ENCODE measurements around the gene ZNF418.

Gene ZNF418

GRCh38 chr19:57934820-57935665 is at the start of gene ZNF418:
Gene ZNF418, minus strand, starts transcription at chr19:57935402. Its CDS starts 1,580 bp downstream, at chr19:57933822.
- peak within 1 kb of the TSS; percentile 46 for H3K27ac ChIP-seq (ENCODE audit: low read depth, low read length)
- no peaks in the 10 kb centered on the region for H3K27me3 ChIP-seq (ENCODE audit: control insufficient read depth, insufficient read depth, low read length)
- H3K4me3 ChIP-seq (ENCODE audit: low read depth, low read length): peak within 1 kb of the TSS; percentile 83
- peaks cover 36% of the 10 kb centered on the region for H3K36me3 ChIP-seq (ENCODE audit: control insufficient read depth, insufficient read depth, low read length)
- H3K4me1 ChIP-seq (ENCODE audit: control insufficient read depth, insufficient read depth, low read length): no peaks in the 10 kb centered on the region
- H3K9me3 ChIP-seq (ENCODE audit: control insufficient read depth, insufficient read depth, low read depth, low read length): peaks cover 26% of the 10 kb centered on the region
- peak within 1 kb of the TSS; percentile 89 for H3K9ac ChIP-seq (ENCODE audit: low read length)

- no peak overlapping the region for H3K4me3 ChIP-seq (ENCODE audit: low read depth, low read length)
- no peaks in the 10 kb centered on the region for H3K4me1 ChIP-seq (ENCODE audit: control insufficient read depth, insufficient read depth, low read length)
- peaks cover 96% of the 10 kb centered on the region for H3K9me3 ChIP-seq (ENCODE audit: control insufficient read depth, insufficient read depth, low read depth, low read length)
- H3K9ac ChIP-seq (ENCODE audit: low read length): no peak overlapping the region
- H3K27me3 ChIP-seq (ENCODE audit: control insufficient read depth, insufficient read depth, low read length): no peaks in the 10 kb centered on the region
- no peak overlapping the region for H3K27ac ChIP-seq (ENCODE audit: low read depth, low read length)
- H3K36me3 ChIP-seq (ENCODE audit: control insufficient read depth, insufficient read depth, low read length): peaks cover 70% of the 10 kb centered on the region
Observed at GRCh38 chr19:57978586-57979289, 43.5 kb upstream of the ZNF418 start.

DNA sequence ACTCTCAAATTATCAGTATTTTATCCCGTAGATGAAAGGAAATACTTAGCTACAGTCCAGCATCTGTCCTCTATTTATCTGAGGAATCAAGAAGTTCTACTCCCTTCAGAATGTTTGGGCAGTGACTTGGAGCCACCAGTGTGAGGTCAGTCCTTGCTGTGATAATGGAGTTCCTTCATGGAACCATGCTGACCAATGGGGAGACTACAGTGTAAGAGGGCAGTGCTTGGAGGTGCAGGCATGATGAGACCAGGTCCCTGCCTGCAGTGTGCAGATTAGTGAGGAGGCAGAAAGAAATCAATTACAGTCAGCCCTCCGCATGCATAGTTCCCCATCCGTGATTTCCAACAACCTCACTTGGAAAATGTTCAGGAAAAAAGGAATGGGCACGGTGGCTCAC is 39.2 kb upstream of the ZNF418 start, which contains the start of gene C19orf18:
Gene C19orf18 (minus strand): TSS at position 101 of the 400 bp plus-strand sequence. CDS start 102 bp downstream, outside the sequence.
- Histone ChIP-seq H3K27ac (ENCODE audit: low read depth, low read length) (no peak within 1 kb of the TSS), H3K4me1 (ENCODE audit: control insufficient read depth, insufficient read depth, low read length) (no peaks in the 10 kb centered on the region), H3K4me3 (ENCODE audit: low read depth, low read length) (no peak within 1 kb of the TSS), H3K9me3 (ENCODE audit: control insufficient read depth, insufficient read depth, low read depth, low read length) (peaks cover 94% of the 10 kb centered on the region), H3K9ac (ENCODE audit: low read length) (no peak within 1 kb of the TSS), H3K27me3 (ENCODE audit: control insufficient read depth, insufficient read depth, low read length) (no peaks in the 10 kb centered on the region), H3K36me3 (ENCODE audit: control insufficient read depth, insufficient read depth, low read length) (peaks cover 29% of the 10 kb centered on the region)

DNA sequence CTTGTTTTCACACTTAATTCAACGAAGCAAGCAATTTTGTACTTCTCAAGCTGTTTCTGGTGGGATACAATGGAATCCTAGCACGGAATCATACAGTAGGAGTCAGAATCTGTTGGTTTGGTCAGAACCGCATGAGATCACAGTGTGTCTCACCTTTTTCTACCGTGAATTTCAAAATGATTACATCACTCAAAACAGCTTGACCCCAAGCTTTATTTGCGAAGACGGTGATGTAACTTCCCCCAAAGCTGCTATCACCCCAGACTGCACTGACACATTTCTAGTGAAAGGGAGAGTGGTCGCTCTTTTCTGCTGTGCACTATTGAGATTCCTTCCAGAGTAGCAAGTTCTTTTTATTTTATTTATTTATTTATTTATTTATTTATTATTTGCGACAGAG is 29.6 kb upstream of the ZNF418 start:
- Histone ChIP-seq H3K9me3 (ENCODE audit: control insufficient read depth, insufficient read depth, low read depth, low read length) (peaks cover 56% of the 10 kb centered on the region), H3K27ac (ENCODE audit: low read depth, low read length) (no peak overlapping the region), H3K36me3 (ENCODE audit: control insufficient read depth, insufficient read depth, low read length) (no peaks in the 10 kb centered on the region), H3K4me1 (ENCODE audit: control insufficient read depth, insufficient read depth, low read length) (no peaks in the 10 kb centered on the region), H3K27me3 (ENCODE audit: control insufficient read depth, insufficient read depth, low read length) (no peaks in the 10 kb centered on the region), H3K4me3 (ENCODE audit: low read depth, low read length) (no peak overlapping the region), H3K9ac (ENCODE audit: low read length) (no peak overlapping the region)

DNA sequence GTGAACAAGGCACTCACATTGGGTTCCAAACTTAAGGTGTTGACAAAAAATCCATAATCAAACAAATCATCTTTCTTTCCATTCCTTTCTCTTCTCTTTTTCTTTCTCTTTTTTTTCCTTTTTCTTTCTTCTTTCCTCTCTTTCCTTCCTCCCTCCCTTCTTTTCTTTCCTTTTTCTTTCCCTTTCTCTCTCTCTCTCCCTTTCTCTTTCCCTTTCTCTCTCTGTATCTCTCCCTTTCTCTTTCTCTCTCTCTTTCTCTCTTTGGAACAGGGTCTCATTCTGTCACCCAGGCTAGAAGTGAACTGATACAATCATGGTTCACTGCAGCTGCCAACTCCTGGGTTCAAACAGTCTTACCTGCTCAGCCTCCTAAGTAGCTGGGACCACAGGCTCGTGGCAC is 26.6 kb upstream of the ZNF418 start:
- Histone ChIP-seq H3K4me3 (ENCODE audit: low read depth, low read length) (no peak overlapping the region), H3K27me3 (ENCODE audit: control insufficient read depth, insufficient read depth, low read length) (no peaks in the 10 kb centered on the region), H3K36me3 (ENCODE audit: control insufficient read depth, insufficient read depth, low read length) (no peaks in the 10 kb centered on the region), H3K9me3 (ENCODE audit: control insufficient read depth, insufficient read depth, low read depth, low read length) (peaks cover 52% of the 10 kb centered on the region), H3K9ac (ENCODE audit: low read length) (no peak overlapping the region), H3K27ac (ENCODE audit: low read depth, low read length) (no peak overlapping the region), H3K4me1 (ENCODE audit: control insufficient read depth, insufficient read depth, low read length) (no peaks in the 10 kb centered on the region)

GRCh38 chr19:57954996-57955395 is 19.8 kb upstream of the ZNF418 start:
- H3K27ac ChIP-seq (ENCODE audit: low read depth, low read length): no peak overlapping the region
- no peaks in the 10 kb centered on the region for H3K27me3 ChIP-seq (ENCODE audit: control insufficient read depth, insufficient read depth, low read length)
- H3K36me3 ChIP-seq (ENCODE audit: control insufficient read depth, insufficient read depth, low read length): no peaks in the 10 kb centered on the region
- H3K9me3 ChIP-seq (ENCODE audit: control insufficient read depth, insufficient read depth, low read depth, low read length): peaks cover 60% of the 10 kb centered on the region
- H3K9ac ChIP-seq (ENCODE audit: low read length): no peak overlapping the region
- H3K4me1 ChIP-seq (ENCODE audit: control insufficient read depth, insufficient read depth, low read length): no peaks in the 10 kb centered on the region
- no peak overlapping the region for H3K4me3 ChIP-seq (ENCODE audit: low read depth, low read length)

- H3K27me3 ChIP-seq (ENCODE audit: control insufficient read depth, insufficient read depth, low read length): no peaks in the 10 kb centered on the region
- 0 out of 2 replicates have a peak, but pooled peaks cover 4% of the 10 kb centered on the region for H3K4me1 ChIP-seq (ENCODE audit: control insufficient read depth, insufficient read depth, low read length)
- H3K9me3 ChIP-seq (ENCODE audit: control insufficient read depth, insufficient read depth, low read depth, low read length): peaks cover 53% of the 10 kb centered on the region
Observed at GRCh38 chr19:57949702-57950101, 14.5 kb upstream of the ZNF418 start.

DNA sequence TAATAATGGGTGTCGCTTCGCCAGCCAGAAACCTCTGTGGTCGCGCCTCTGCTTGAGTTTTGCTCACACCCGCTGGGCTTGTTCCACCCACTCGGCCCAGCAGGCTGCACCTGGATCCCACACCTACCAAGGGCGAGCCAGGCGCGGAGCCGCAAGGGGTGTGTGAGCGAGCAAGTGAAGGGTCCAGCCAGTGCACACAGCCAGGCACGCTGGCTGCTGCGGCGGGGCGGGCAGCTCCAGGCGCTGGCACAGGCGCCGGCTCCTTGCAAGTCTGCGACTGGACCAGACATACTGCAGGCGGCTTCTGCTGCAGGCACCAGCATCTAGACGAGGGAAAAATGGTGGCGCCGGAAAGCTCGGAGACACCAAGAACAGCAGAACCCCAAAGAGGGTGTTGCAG is 14.1 kb upstream of the ZNF418 start:
- H3K9me3 ChIP-seq (ENCODE audit: control insufficient read depth, insufficient read depth, low read depth, low read length): peaks cover 49% of the 10 kb centered on the region

More at GRCh38 chr19:57949702-57950101, 14.5 kb upstream of the ZNF418 start:
- no peak overlapping the region for H3K27ac ChIP-seq (ENCODE audit: low read depth, low read length)
- H3K36me3 ChIP-seq (ENCODE audit: control insufficient read depth, insufficient read depth, low read length): 0 out of 2 replicates have a peak, but pooled peaks cover 3% of the 10 kb centered on the region
- H3K4me3 ChIP-seq (ENCODE audit: low read depth, low read length): no peak overlapping the region
- H3K9ac ChIP-seq (ENCODE audit: low read length): no peak overlapping the region

DNA sequence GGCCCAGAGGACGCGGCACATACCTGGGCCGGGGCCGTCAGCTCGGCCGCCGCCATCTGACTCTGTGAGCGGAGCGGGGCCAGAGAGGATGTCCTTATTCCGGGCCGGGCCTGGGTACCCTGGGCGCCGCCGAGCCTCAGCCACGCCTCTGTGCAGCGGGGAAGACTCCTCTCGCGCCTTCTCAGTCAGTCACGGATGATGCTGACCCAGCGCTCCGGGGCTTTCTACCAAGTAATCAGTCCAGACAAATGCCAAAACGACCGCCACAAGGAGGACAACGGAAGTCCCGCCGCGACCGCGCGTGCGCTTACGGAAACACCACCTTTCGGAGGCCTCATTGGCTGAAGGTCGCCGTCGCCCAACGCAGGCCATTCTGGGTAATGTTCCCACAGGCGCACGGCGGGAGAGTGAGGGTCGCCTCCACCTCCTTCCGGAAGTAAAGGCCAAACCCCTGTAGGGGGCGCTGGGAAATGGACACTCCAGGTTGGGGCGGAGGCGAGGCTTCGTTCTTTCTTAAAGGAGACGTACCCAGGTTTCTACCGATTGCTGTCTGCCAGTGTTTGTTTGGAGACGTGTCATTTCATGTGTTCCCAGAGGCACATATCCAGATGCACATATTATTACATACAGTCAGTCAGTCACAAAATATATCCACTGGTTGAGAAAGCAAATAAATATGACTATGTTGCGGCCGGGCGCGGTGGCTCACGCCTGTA is 12.4 kb upstream of the ZNF418 start, which contains the start of gene ZNF256:
Gene ZNF256 (minus strand): TSS at position 288 of the 716 bp plus-strand sequence. CDS start 232 bp downstream, at position 56.
- H3K36me3 ChIP-seq (ENCODE audit: control insufficient read depth, insufficient read depth, low read length): peaks cover 21% of the 10 kb centered on the region
- no peaks in the 10 kb centered on the region for H3K27me3 ChIP-seq (ENCODE audit: control insufficient read depth, insufficient read depth, low read length)
- H3K27ac ChIP-seq (ENCODE audit: low read depth, low read length): peak within 1 kb of the TSS; percentile 81
- peak within 1 kb of the TSS; percentile 89 for H3K9ac ChIP-seq (ENCODE audit: low read length)
- H3K9me3 ChIP-seq (ENCODE audit: control insufficient read depth, insufficient read depth, low read depth, low read length): peaks cover 51% of the 10 kb centered on the region
- peak within 1 kb of the TSS; percentile 89 for H3K4me3 ChIP-seq (ENCODE audit: low read depth, low read length)
- 0 out of 2 replicates have a peak, but pooled peaks cover 4% of the 10 kb centered on the region for H3K4me1 ChIP-seq (ENCODE audit: control insufficient read depth, insufficient read depth, low read length)

More for the DNA sequence above, 14.1 kb upstream of the ZNF418 start:
- H3K36me3 ChIP-seq (ENCODE audit: control insufficient read depth, insufficient read depth, low read length): peaks cover 3% of the 10 kb centered on the region
- H3K4me1 ChIP-seq (ENCODE audit: control insufficient read depth, insufficient read depth, low read length): 0 out of 2 replicates have a peak, but pooled peaks cover 4% of the 10 kb centered on the region
- no peak overlapping the region for H3K27ac ChIP-seq (ENCODE audit: low read depth, low read length)
- no peak overlapping the region for H3K9ac ChIP-seq (ENCODE audit: low read length)
- no peak overlapping the region for H3K4me3 ChIP-seq (ENCODE audit: low read depth, low read length)
- H3K27me3 ChIP-seq (ENCODE audit: control insufficient read depth, insufficient read depth, low read length): no peaks in the 10 kb centered on the region

DNA sequence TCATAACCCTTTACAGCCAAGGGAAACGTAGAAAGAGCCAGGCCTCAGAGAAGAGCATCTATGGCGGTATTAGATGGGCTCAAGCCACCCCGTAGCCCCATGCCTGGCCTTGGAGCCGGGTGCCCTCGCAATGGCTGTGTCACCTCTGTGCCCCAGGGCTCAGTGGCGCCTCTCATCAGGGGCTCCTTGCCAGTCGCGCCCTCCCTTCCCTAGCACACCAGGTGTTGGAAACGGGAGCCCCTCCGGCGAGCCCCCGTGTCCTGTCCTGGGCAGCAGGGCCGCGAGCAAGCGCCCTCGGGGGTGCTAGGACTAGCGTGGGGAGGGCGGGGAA is 11.9 kb upstream of the ZNF418 start:
- Histone ChIP-seq H3K27me3 (ENCODE audit: control insufficient read depth, insufficient read depth, low read length) (no peaks in the 10 kb centered on the region), H3K36me3 (ENCODE audit: control insufficient read depth, insufficient read depth, low read length) (peaks cover 26% of the 10 kb centered on the region), H3K9ac (ENCODE audit: low read length) (peak overlapping the region; percentile 89), H3K4me1 (ENCODE audit: control insufficient read depth, insufficient read depth, low read length) (0 out of 2 replicates have a peak, but pooled peaks cover 4% of the 10 kb centered on the region), H3K27ac (ENCODE audit: low read depth, low read length) (peak overlapping the region; percentile 81), H3K9me3 (ENCODE audit: control insufficient read depth, insufficient read depth, low read depth, low read length) (peaks cover 53% of the 10 kb centered on the region), H3K4me3 (ENCODE audit: low read depth, low read length) (peak overlapping the region; percentile 89)

Measured in HUES6 (cell line).